ENCODE results near the gene FBP2.

- TF ChIP-seq CTCF (IDR thresholded peaks at IDR 0.05) = no peak
- no peak for TF ChIP-seq POLR2A (IDR thresholded peaks at IDR 0.05; ENCODE audit: low read depth)
These were observed 11.9 kb downstream of the FBP2 start for GRCh38 chr9:94581728-94582127.

Data from esophagus muscularis mucosa (tissue), 3 donors.